Neuronal stem cell (in vitro differentiated cells): ENCODE measurements around the gene CLDN18.

Source experiments
- DNase-seq: peaks from one replicate; pipeline ENCODE4 v3.0.0-alpha.2; 2013; ENCODE audit warnings: low spot score
- H2AFZ ChIP-seq: one replicate; pipeline ENCODE4 v1.6.1; 2013; ENCODE audit warnings: mild to moderate bottlenecking, low read length, inconsistent platforms
- H2AK5ac ChIP-seq: 2 replicates; pipeline ENCODE4 v1.6.1; 2013; ENCODE audit warnings: low read depth, mild to moderate bottlenecking, inconsistent platforms, low read length, moderate library complexity, mixed read lengths
- H2BK120ac ChIP-seq: 2 replicates; pipeline ENCODE4 v1.6.1; 2013; ENCODE audit warnings: low read depth, mild to moderate bottlenecking, inconsistent platforms, low read length, moderate library complexity, mixed read lengths
- H2BK12ac ChIP-seq: one replicate; pipeline ENCODE4 v1.6.1; 2013; ENCODE audit warnings: low read length, inconsistent platforms
- H2BK15ac ChIP-seq: 2 replicates; pipeline ENCODE4 v1.6.1; 2013; ENCODE audit warnings: mild to moderate bottlenecking, low read length, inconsistent platforms, mixed read lengths
- H2BK5ac ChIP-seq: one replicate; pipeline ENCODE4 v1.6.1; 2013; ENCODE audit warnings: inconsistent platforms, mild to moderate bottlenecking, low read length, moderate library complexity
- H3K14ac ChIP-seq: one replicate; pipeline ENCODE4 v1.6.1; 2013; ENCODE audit warnings: low read length, inconsistent platforms
- H3K18ac ChIP-seq: 2 replicates; pipeline ENCODE4 v1.6.1; 2013; ENCODE audit warnings: low read length, inconsistent platforms
- H3K23ac ChIP-seq: 2 replicates; pipeline ENCODE4 v1.6.1; 2013; ENCODE audit warnings: low read depth, mild to moderate bottlenecking, mixed read lengths, low read length, inconsistent platforms; ENCODE audit not compliant: poor library complexity
- H3K27ac ChIP-seq: replicated peaks from 3 replicates; pipeline ENCODE4 v1.5.1; 2013; ENCODE audit warnings: low read length, inconsistent platforms
- H3K27me3 ChIP-seq, 3 experiments: 2 replicates each; pipeline ENCODE4 v1.6.1; 2013; ENCODE audit warnings: low read length in 3 of 3, mild to moderate bottlenecking in 2 of 3, inconsistent platforms in 1 of 3, low read depth in 1 of 3, mixed read lengths in 1 of 3, moderate library complexity in 1 of 3; ENCODE audit not compliant: control insufficient read depth in 3 of 3, insufficient read depth in 3 of 3
- H3K36me3 ChIP-seq, 2 donors: replicated peaks in 1 of 2; 2 replicates each; pipeline ENCODE4 v1.6.1; 2013; ENCODE audit warnings: low read length in 2 of 2; ENCODE audit not compliant: control insufficient read depth in 2 of 2, insufficient read depth in 2 of 2
- H3K4ac ChIP-seq: 2 replicates; pipeline ENCODE4 v1.6.1; 2013; ENCODE audit warnings: inconsistent platforms, mild to moderate bottlenecking, low read length, moderate library complexity
- H3K4me1 ChIP-seq, 2 donors: 1 replicate in 1 of 2; 2 replicates in 1 of 2; pipeline ENCODE4 v1.6.1; 2013; ENCODE audit warnings: low read length in 2 of 2, low read depth in 1 of 2; ENCODE audit not compliant: control insufficient read depth in 2 of 2, insufficient read depth in 1 of 2
- H3K4me2 ChIP-seq: one replicate; pipeline ENCODE4 v1.6.1; 2013; ENCODE audit warnings: mild to moderate bottlenecking, low read length, inconsistent platforms; ENCODE audit not compliant: insufficient read depth, poor library complexity, severe bottlenecking
- H3K4me3 ChIP-seq, 2 donors: 2 replicates each; pipeline ENCODE4 v1.5.1; 2013; ENCODE audit warnings: low read length in 2 of 2, mild to moderate bottlenecking in 2 of 2, inconsistent platforms in 1 of 2, moderate library complexity in 1 of 2
- H3K79me1 ChIP-seq: one replicate; pipeline ENCODE4 v1.6.1; 2013; ENCODE audit warnings: low read depth, mild to moderate bottlenecking, inconsistent platforms, low read length, moderate library complexity
- H3K9ac ChIP-seq: one replicate; pipeline ENCODE4 v1.6.1; 2013; ENCODE audit warnings: mild to moderate bottlenecking, low read depth, low read length, inconsistent platforms; ENCODE audit not compliant: poor library complexity
- H3K9me3 ChIP-seq, 2 donors: replicated peaks in 1 of 2; 2 replicates each; pipeline versions ENCODE3 to v1.6.1; 2013; ENCODE audit warnings: low read length in 2 of 2, mild to moderate bottlenecking in 2 of 2, inconsistent platforms in 1 of 2, low read depth in 1 of 2, mixed read lengths in 1 of 2, moderate library complexity in 1 of 2; ENCODE audit not compliant: control insufficient read depth in 2 of 2, insufficient read depth in 1 of 2
- H4K8ac ChIP-seq: one replicate; pipeline ENCODE4 v1.6.1; 2013; ENCODE audit warnings: low read depth, mild to moderate bottlenecking, inconsistent platforms, low read length, moderate library complexity
- H4K91ac ChIP-seq: one replicate; pipeline ENCODE4 v1.6.1; 2013; ENCODE audit warnings: low read length, low read depth, mild to moderate bottlenecking, inconsistent platforms; ENCODE audit not compliant: poor library complexity
- WGBS, 2 donors: extraction: QIAGEN DNeasy Blood & Tissue Kit; methylation state at CpG; one replicate each; pipeline ENCODE4 v1.1.7; 2013; ENCODE audit warnings: missing lambda C conversion rate in 2 of 2, mixed read lengths in 1 of 2; ENCODE audit not compliant: insufficient read length in 2 of 2, insufficient replicate concordance in 1 of 2; ENCODE audit errors: extremely low coverage in 2 of 2; 5-methylcytosine and 5-hydroxymethylcytosine counted together

CLDN18 gene

GRCh38 chr3:138059261-138059660 is 49.3 kb downstream of the CLDN18 start:
- no peak overlapping the region for H3K18ac ChIP-seq
- no peak overlapping the region for H2AFZ ChIP-seq
- H4K91ac ChIP-seq = no peak overlapping the region
- peaks cover 0 to 2% of the 10 kb centered on the region in 2 donors for H3K9me3 ChIP-seq
- no peak overlapping the region for H2BK120ac ChIP-seq
- H3K79me1 ChIP-seq = no peaks in the 10 kb centered on the region
- H3K14ac ChIP-seq = no peak overlapping the region
- H2BK5ac ChIP-seq = no peak overlapping the region
- H3K4me3 ChIP-seq = no peak overlapping the region
- no peak overlapping the region for H3K4me2 ChIP-seq
- no peak overlapping the region for H3K23ac ChIP-seq
- no peak overlapping the region for H2BK12ac ChIP-seq
- H3K27ac ChIP-seq = no peak overlapping the region
- DNase-seq = no peak
- no peaks in the 10 kb centered on the region for H3K27me3 ChIP-seq
- no peak overlapping the region for H2AK5ac ChIP-seq
- H3K36me3 ChIP-seq = peaks cover 17 to 45% of the 10 kb centered on the region in 2 donors
- no peak overlapping the region for H3K4ac ChIP-seq
- no peak overlapping the region for H3K9ac ChIP-seq
- H3K4me1 ChIP-seq = no peaks in the 10 kb centered on the region
- no peak overlapping the region for H4K8ac ChIP-seq
- no peak overlapping the region for H2BK15ac ChIP-seq

- no CpG with 5 or more reads among the region's 2 CpGs for WGBS, 2 donors
- no peak overlapping the region for H2BK120ac ChIP-seq
- H3K4me3 ChIP-seq = no peak overlapping the region
- H2BK5ac ChIP-seq = no peak overlapping the region
- H2AK5ac ChIP-seq = no peak overlapping the region
- no peak overlapping the region for H3K4ac ChIP-seq
- no peak overlapping the region for H3K9ac ChIP-seq
- no peak overlapping the region for H3K27ac ChIP-seq
- no peak overlapping the region for H3K14ac ChIP-seq
- H3K9me3 ChIP-seq = peaks cover 0 to 2% of the 10 kb centered on the region in 2 donors
- no peak overlapping the region for H4K8ac ChIP-seq
- H3K79me1 ChIP-seq = no peaks in the 10 kb centered on the region
- H2AFZ ChIP-seq = no peak overlapping the region
- H4K91ac ChIP-seq = no peak overlapping the region
- H2BK15ac ChIP-seq = no peak overlapping the region
- no peak overlapping the region for H3K23ac ChIP-seq
- H2BK12ac ChIP-seq = no peak overlapping the region
- no peaks in the 10 kb centered on the region for H3K4me1 ChIP-seq
- H3K36me3 ChIP-seq = peaks cover 22 to 56% of the 10 kb centered on the region in 2 donors
- no peak overlapping the region for H3K4me2 ChIP-seq
- no peak overlapping the region for H3K18ac ChIP-seq
- DNase-seq = no peak
- no peaks in the 10 kb centered on the region for H3K27me3 ChIP-seq
Observed at GRCh38 chr3:138060792-138061191, 50.8 kb downstream of the CLDN18 start.

- Histone ChIP-seq H2BK120ac (no peak overlapping the region), H3K36me3 (peaks cover 28 to 69% of the 10 kb centered on the region in 2 donors), H2BK12ac (no peak overlapping the region), H3K18ac (no peak overlapping the region), H3K4me1 (no peaks in the 10 kb centered on the region), H3K79me1 (no peaks in the 10 kb centered on the region), H3K23ac (no peak overlapping the region), H4K8ac (no peak overlapping the region), H3K14ac (no peak overlapping the region), H2BK15ac (no peak overlapping the region), H4K91ac (no peak overlapping the region), H2AFZ (no peak overlapping the region), H2AK5ac (no peak overlapping the region), H3K9me3 (peaks cover 0 to 2% of the 10 kb centered on the region in 2 donors), H3K27me3 (no peaks in the 10 kb centered on the region), H3K4ac (no peak overlapping the region), H3K4me3 (no peak overlapping the region), H3K9ac (no peak overlapping the region), H3K27ac (no peak overlapping the region), H2BK5ac (no peak overlapping the region), H3K4me2 (no peak overlapping the region)
- WGBS, 2 donors = no CpG with 5 or more reads among the region's 2 CpGs
- DNase-seq = no peak
Observed at GRCh38 chr3:138062037-138062436, 52.1 kb downstream of the CLDN18 start.

- H3K4me2 ChIP-seq = no peak overlapping the region
- H2BK5ac ChIP-seq = no peak overlapping the region
- H3K36me3 ChIP-seq = peaks cover 32 to 75% of the 10 kb centered on the region in 2 donors
- no peaks in the 10 kb centered on the region for H3K4me1 ChIP-seq
- H3K23ac ChIP-seq = no peak overlapping the region
- no peaks in the 10 kb centered on the region for H3K79me1 ChIP-seq
- no peak overlapping the region for H2AFZ ChIP-seq
- no peak overlapping the region for H3K14ac ChIP-seq
- H3K27me3 ChIP-seq = no peaks in the 10 kb centered on the region
- DNase-seq = no peak
- no peak overlapping the region for H2BK120ac ChIP-seq
- no peak overlapping the region for H3K27ac ChIP-seq
- H3K4ac ChIP-seq = no peak overlapping the region
- no peak overlapping the region for H4K91ac ChIP-seq
- H4K8ac ChIP-seq = no peak overlapping the region
- no peak overlapping the region for H3K9ac ChIP-seq
- H3K9me3 ChIP-seq = peaks cover 0 to 2% of the 10 kb centered on the region in 2 donors
- WGBS, 2 donors = no CpG with 5 or more reads among the region's 1 CpG
- no peak overlapping the region for H3K18ac ChIP-seq
- H3K4me3 ChIP-seq = no peak overlapping the region
- no peak overlapping the region for H2AK5ac ChIP-seq
- no peak overlapping the region for H2BK15ac ChIP-seq
- H2BK12ac ChIP-seq = no peak overlapping the region
Observed at GRCh38 chr3:138062626-138063025, 52.7 kb downstream of the CLDN18 start.
